ENCODE data around the gene MINDY4. TPM values are rescaled to one million over a fixed set of nuclear protein-coding genes. Genes with fewer than 3 reads are reported as not detected.
A peak's percentile ranks its signal among the peaks of the same experiment; 100 is the strongest.

The MINDY4 gene
- total and polyA plus RNA-seq, 4 experiments from 2014 or later, result 0.23 to 1.5 (median 1.1) TPM

DNA sequence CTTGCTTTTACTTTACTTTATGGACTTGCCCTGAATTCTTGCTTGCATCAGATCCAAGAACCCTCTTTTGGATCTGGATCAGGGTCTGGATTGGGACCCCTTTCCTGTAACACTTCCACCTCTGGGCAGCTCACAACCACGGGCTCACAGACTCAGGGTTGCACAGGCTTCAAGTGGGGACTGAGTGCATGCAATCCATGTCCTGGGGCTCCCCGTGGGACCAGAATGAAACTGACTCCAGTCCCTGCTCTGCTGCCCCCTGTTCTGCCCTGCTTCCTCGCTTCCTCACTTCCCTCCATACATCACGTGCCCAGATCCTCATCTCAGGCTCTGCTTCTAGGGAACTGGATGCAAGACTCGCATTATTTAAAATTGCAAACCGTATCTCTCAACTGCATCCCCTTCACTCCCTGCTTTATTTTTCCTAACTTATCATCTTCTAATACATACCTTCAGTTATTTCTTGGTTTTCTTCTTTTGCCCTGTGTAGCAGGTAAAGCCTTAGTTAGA lies 42.6 kb upstream of the MINDY4 start:
- peaks cover 40 to 67% (median 51%) of the 10 kb centered on the region in 4 donors for H3K4me1 Mint-ChIP-seq
- CTCF ChIA-PET (ENCODE audit: partially characterized antibody), result interaction anchor here (0.6 to 8.4 kb wide), 4 partner anchors 10 to 178 kb away, joined by 3 to 240 read pairs (median 16); no protein-coding TSS in a partner anchor
- Histone ChIP-seq H3K27ac (ENCODE audit: low read depth, low read length) (no peak overlapping the region), H3K4me1 (ENCODE audit: insufficient read depth, low read length) (peaks cover 60% of the 10 kb centered on the region), H3K9me3 (ENCODE audit: control insufficient read depth in 1 of 2, low read length in 2 of 2) (no peaks in the 10 kb centered on the region), H3K27me3 (ENCODE audit: insufficient read depth, low read length) (no peaks in the 10 kb centered on the region), H3K4me3 (ENCODE audit: low read length in 2 of 2) (no peak overlapping the region), H3K36me3 (ENCODE audit: insufficient read depth, low read length) (no peaks in the 10 kb centered on the region)
- H3K27me3 Mint-ChIP-seq, result no peaks in the 10 kb centered on the region
- peak overlapping the region in 7 of 8 donors; percentile 3 to 94 (median 43) for H3K4me3 Mint-ChIP-seq
- DNase-seq, result no peak
- POLR2A ChIA-PET (ENCODE audit: partially characterized antibody), result interaction anchor here (0.8 to 6.3 kb wide), 6 partner anchors 7 to 223 kb away, joined by 3 to 139 read pairs (median 4); no protein-coding TSS in a partner anchor
- peak overlapping the region in 5 of 7 donors; percentile 79 to 96 (median 89) for H3K27ac Mint-ChIP-seq
- peaks cover 0 to 2% (median 0%) of the 10 kb centered on the region in 8 donors for H3K9me3 Mint-ChIP-seq
- H3K36me3 Mint-ChIP-seq, result peaks cover 1 to 6% of the 10 kb centered on the region in 2 donors
- intact Hi-C loops (cut with micrococcal nuclease), result no loop called here

DNA sequence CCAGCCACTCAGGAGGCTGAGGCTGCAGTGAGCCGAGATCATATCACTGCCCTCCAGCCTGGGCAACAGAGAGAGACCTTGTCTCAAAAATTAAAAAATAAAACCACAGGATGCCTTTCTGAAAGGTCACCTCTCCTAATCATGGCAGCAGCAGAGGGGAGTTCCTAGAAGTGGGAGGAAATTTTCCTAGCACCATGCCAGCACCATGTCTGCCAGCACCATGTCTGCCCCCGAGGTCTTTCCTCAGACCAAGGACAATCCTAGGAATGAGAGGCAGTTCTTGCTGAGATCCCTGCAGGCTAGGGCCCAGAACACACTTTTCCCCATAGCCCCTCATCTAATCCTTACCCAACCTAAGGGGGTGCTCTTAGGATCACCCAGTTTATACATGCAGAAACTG lies 41.6 kb upstream of the MINDY4 start:
- no peak overlapping the region for H3K4me3 Mint-ChIP-seq
- ChIA-PET POLR2A (ENCODE audit: partially characterized antibody) (interaction anchor here (0.5 to 6.3 kb wide), 3 partner anchors 10 to 135 kb away, joined by 3 to 139 read pairs (median 3); partner anchors contain the start of gene GARS1), CTCF (ENCODE audit: partially characterized antibody) (interaction anchor here (8.4 kb wide), 1 partner anchor 9 kb away, joined by 240 read pairs; no protein-coding TSS in a partner anchor)
- no peaks in the 10 kb centered on the region for H3K36me3 ChIP-seq (ENCODE audit: insufficient read depth, low read length)
- H3K9me3 Mint-ChIP-seq, result peaks cover 0 to 2% (median 0%) of the 10 kb centered on the region in 8 donors
- no peak overlapping the region for H3K27ac Mint-ChIP-seq
- no peak for DNase-seq
- H3K27ac ChIP-seq (ENCODE audit: low read depth, low read length), result no peak overlapping the region
- no peak overlapping the region for H3K4me3 ChIP-seq (ENCODE audit: low read length in 2 of 2)
- H3K4me1 ChIP-seq (ENCODE audit: insufficient read depth, low read length), result peaks cover 60% of the 10 kb centered on the region
- H3K4me1 Mint-ChIP-seq, result peaks cover 40 to 65% (median 49%) of the 10 kb centered on the region in 4 donors
- H3K36me3 Mint-ChIP-seq, result peaks cover 1 to 4% of the 10 kb centered on the region in 2 donors
- intact Hi-C loops (cut with micrococcal nuclease), result no loop called here
- H3K9me3 ChIP-seq (ENCODE audit: control insufficient read depth in 1 of 2, low read length in 2 of 2), result no peaks in the 10 kb centered on the region
- no peaks in the 10 kb centered on the region for H3K27me3 Mint-ChIP-seq
- no peaks in the 10 kb centered on the region for H3K27me3 ChIP-seq (ENCODE audit: insufficient read depth, low read length)

DNA sequence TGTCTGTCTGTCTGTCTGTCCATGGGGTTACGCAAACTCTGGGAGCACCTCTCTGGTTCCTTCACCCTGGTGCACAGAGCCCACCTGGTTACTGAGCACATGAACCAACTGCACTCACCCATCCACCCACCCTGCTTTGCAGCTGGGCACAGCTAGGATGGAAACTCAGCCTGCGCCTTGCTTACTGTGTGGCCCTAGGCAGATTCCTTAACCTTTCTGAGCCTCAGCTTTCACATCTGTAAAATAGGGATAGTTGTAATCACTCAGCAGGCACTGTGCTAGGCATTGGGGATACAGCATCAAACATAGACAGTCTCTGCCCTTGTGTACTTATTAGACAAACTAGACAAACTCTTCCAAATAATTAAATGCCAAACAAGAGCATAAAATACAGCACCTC lies 41.1 kb upstream of the MINDY4 start:
- ChIA-PET POLR2A (ENCODE audit: partially characterized antibody) (interaction anchor here (1.1 to 6.3 kb wide), 2 partner anchors 10 to 136 kb away, joined by 3 to 139 read pairs; partner anchors contain the start of gene GARS1), CTCF (ENCODE audit: partially characterized antibody) (interaction anchor here (8.4 kb wide), 1 partner anchor 8 kb away, joined by 240 read pairs; no protein-coding TSS in a partner anchor)
- intact Hi-C loops (cut with micrococcal nuclease), result no loop called here

DNA sequence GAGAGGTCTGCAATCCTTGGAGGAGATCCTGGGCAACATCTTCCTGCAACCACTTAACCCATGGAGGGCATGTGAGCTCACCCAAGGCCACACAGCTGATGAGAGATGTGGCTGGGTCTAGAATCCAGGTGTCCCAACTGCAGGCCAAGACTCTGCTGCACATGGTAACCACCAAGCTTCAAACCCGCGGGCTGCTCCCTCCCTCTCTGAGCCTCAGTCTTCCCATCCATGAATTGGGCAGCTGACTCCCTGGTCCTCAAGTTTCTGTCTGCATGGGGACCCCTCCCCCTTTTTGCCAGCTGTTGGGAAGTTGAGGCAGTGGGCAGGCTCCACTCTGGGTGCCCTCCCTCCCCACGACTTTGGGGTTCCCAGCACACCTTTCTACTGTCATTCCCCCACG lies 40.2 kb upstream of the MINDY4 start:
- H3K27ac ChIP-seq (ENCODE audit: low read depth, low read length), result no peak overlapping the region
- POLR2A ChIA-PET (ENCODE audit: partially characterized antibody), result interaction anchor here (0.8 kb wide), 1 partner anchor 21 kb away, joined by 3 read pairs; no protein-coding TSS in a partner anchor
- Mint-ChIP-seq H3K27ac (peak overlapping the region in 3 of 7 donors; percentile 4 to 10 (median 7)), H3K27me3 (no peaks in the 10 kb centered on the region), H3K36me3 (peaks cover 0 to 1% of the 10 kb centered on the region in 2 donors), H3K9me3 (peaks cover 0 to 3% (median 0%) of the 10 kb centered on the region in 8 donors), H3K4me1 (peaks cover 36 to 56% (median 42%) of the 10 kb centered on the region in 4 donors), H3K4me3 (no peak overlapping the region)
- H3K4me1 ChIP-seq (ENCODE audit: insufficient read depth, low read length), result peaks cover 52% of the 10 kb centered on the region
- CTCF ChIA-PET (ENCODE audit: partially characterized antibody), result interaction anchor here (1.4 to 8.4 kb wide), 2 partner anchors 8 to 29 kb away, joined by 4 to 240 read pairs; no protein-coding TSS in a partner anchor
- DNase-seq, result no peak
- intact Hi-C loops (cut with micrococcal nuclease), result no loop called here
- no peaks in the 10 kb centered on the region for H3K9me3 ChIP-seq (ENCODE audit: control insufficient read depth in 1 of 2, low read length in 2 of 2)
- no peak overlapping the region for H3K4me3 ChIP-seq (ENCODE audit: low read length in 2 of 2)
- H3K36me3 ChIP-seq (ENCODE audit: insufficient read depth, low read length), result no peaks in the 10 kb centered on the region
- no peaks in the 10 kb centered on the region for H3K27me3 ChIP-seq (ENCODE audit: insufficient read depth, low read length)

More for the DNA sequence above, 41.1 kb upstream of the MINDY4 start:
- Histone ChIP-seq H3K4me3 (ENCODE audit: low read length in 2 of 2) (no peak overlapping the region), H3K36me3 (ENCODE audit: insufficient read depth, low read length) (no peaks in the 10 kb centered on the region), H3K9me3 (ENCODE audit: control insufficient read depth in 1 of 2, low read length in 2 of 2) (no peaks in the 10 kb centered on the region), H3K27ac (ENCODE audit: low read depth, low read length) (no peak overlapping the region), H3K27me3 (ENCODE audit: insufficient read depth, low read length) (no peaks in the 10 kb centered on the region), H3K4me1 (ENCODE audit: insufficient read depth, low read length) (peaks cover 60% of the 10 kb centered on the region)
- no peak for DNase-seq
- Mint-ChIP-seq H3K9me3 (peaks cover 0 to 2% (median 0%) of the 10 kb centered on the region in 8 donors), H3K36me3 (peaks cover 0 to 1% of the 10 kb centered on the region in 2 donors), H3K4me1 (peaks cover 40 to 62% (median 48%) of the 10 kb centered on the region in 4 donors), H3K27me3 (no peaks in the 10 kb centered on the region), H3K4me3 (peak overlapping the region in 1 of 8 donors; percentile 29), H3K27ac (peak overlapping the region in 1 of 7 donors; percentile 8)

DNA sequence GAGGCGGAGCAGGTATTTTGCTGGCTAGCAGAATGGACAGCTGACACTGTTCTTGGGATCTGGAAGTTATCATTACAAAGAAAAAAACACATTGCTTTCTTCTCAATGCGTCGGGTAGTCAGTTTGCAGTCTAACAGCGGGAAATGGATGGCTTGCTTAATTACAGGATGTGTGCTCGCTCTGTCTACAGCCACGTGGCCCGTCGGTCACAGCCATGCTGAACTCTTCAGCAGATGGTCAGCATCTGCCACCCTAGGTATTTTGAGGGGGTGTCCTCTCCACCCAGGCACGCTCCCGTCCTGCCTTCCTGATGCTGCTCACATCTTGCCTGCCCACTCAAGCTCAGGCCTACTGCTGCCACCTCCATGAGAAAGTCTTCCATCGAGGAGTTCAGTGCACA lies 39.6 kb upstream of the MINDY4 start:
- Histone ChIP-seq H3K4me3 (ENCODE audit: low read length in 2 of 2) (no peak overlapping the region), H3K27me3 (ENCODE audit: insufficient read depth, low read length) (no peaks in the 10 kb centered on the region), H3K27ac (ENCODE audit: low read depth, low read length) (no peak overlapping the region), H3K4me1 (ENCODE audit: insufficient read depth, low read length) (peaks cover 46% of the 10 kb centered on the region), H3K9me3 (ENCODE audit: control insufficient read depth in 1 of 2, low read length in 2 of 2) (no peaks in the 10 kb centered on the region), H3K36me3 (ENCODE audit: insufficient read depth, low read length) (no peaks in the 10 kb centered on the region)
- H3K27ac Mint-ChIP-seq, result peak overlapping the region in 3 of 7 donors; percentile 7 to 52 (median 52)
- ChIA-PET POLR2A (ENCODE audit: partially characterized antibody) (interaction anchor here (0.8 kb wide), 1 partner anchor 21 kb away, joined by 3 read pairs; no protein-coding TSS in a partner anchor), CTCF (ENCODE audit: partially characterized antibody) (interaction anchor here (0.9 to 8.4 kb wide), 4 partner anchors 7 to 49 kb away, joined by 3 to 240 read pairs (median 4); partner anchors contain the start of gene CRHR2)
- H3K36me3 Mint-ChIP-seq, result peaks cover 0 to 1% of the 10 kb centered on the region in 2 donors
- peak overlapping the region in 1 of 8 donors; percentile 54 for H3K4me3 Mint-ChIP-seq
- intact Hi-C loops (cut with micrococcal nuclease), result no loop called here
- H3K9me3 Mint-ChIP-seq, result peaks cover 0 to 3% (median 0%) of the 10 kb centered on the region in 8 donors
- peaks cover 34 to 50% (median 37%) of the 10 kb centered on the region in 4 donors for H3K4me1 Mint-ChIP-seq
- no peak for DNase-seq
- no peaks in the 10 kb centered on the region for H3K27me3 Mint-ChIP-seq

DNA sequence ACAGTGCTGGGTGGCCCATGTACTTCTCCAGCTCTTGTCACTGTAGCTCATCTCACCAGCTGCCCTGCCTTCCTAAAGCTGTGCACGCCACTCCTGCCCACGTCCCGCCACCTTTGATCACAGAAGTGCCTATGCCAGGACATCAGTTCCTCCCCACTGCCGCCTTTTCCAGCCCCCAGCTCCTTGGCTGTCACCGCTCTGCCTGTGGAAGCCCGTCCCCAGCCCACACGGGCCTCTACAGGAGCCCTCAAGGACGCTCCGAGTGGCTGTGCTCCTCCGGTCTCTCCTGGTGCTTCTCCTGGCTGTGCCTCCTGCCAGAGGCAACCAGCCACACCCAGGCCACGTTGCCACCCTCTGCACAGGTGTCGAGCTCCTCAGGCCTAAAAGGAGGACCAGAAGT lies 38.6 kb upstream of the MINDY4 start:
- CTCF ChIA-PET (ENCODE audit: partially characterized antibody), result no interaction called here

DNA sequence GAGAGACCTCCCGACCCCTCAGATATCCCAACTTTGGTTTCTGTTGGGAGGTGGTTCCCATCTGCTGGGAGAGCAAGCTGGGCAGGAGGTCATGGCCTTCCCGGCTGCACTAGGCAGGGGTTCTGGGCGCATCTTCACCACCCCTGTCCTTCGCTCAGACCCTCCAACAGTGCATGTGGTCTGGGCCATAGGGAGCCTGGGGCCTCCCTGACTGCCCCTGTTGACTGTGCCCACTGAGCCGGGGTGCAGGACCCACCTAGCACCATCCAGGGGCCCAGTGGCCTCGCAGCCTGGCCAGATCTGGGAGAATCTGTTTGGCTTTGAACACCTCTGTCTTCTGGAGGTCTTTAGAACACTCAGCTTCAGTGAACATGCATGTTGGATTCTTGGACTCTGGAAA lies 38.0 kb upstream of the MINDY4 start:
- CTCF ChIA-PET (ENCODE audit: partially characterized antibody), result interaction anchor here (10.0 kb wide), 1 partner anchor 30 kb away, joined by 341 read pairs; no protein-coding TSS in a partner anchor
- Mint-ChIP-seq H3K9me3 (peaks cover 0 to 3% (median 0%) of the 10 kb centered on the region in 8 donors), H3K27ac (peak overlapping the region in 1 of 7 donors; percentile 15), H3K27me3 (no peaks in the 10 kb centered on the region), H3K4me3 (no peak overlapping the region), H3K36me3 (no peaks in the 10 kb centered on the region), H3K4me1 (peaks cover 30 to 46% (median 33%) of the 10 kb centered on the region in 4 donors)
- no peaks in the 10 kb centered on the region for H3K36me3 ChIP-seq (ENCODE audit: insufficient read depth, low read length)
- no peaks in the 10 kb centered on the region for H3K27me3 ChIP-seq (ENCODE audit: insufficient read depth, low read length)
- POLR2A ChIA-PET (ENCODE audit: partially characterized antibody), result no interaction called here
- no peaks in the 10 kb centered on the region for H3K9me3 ChIP-seq (ENCODE audit: control insufficient read depth in 1 of 2, low read length in 2 of 2)
- intact Hi-C loops (cut with micrococcal nuclease), result no loop called here
- no peak overlapping the region for H3K27ac ChIP-seq (ENCODE audit: low read depth, low read length)
- DNase-seq, result no peak
- no peak overlapping the region for H3K4me3 ChIP-seq (ENCODE audit: low read length in 2 of 2)
- peaks cover 47% of the 10 kb centered on the region for H3K4me1 ChIP-seq (ENCODE audit: insufficient read depth, low read length)

More for the DNA sequence above, 38.6 kb upstream of the MINDY4 start:
- Mint-ChIP-seq H3K9me3 (peaks cover 0 to 3% (median 0%) of the 10 kb centered on the region in 8 donors), H3K4me1 (peaks cover 30 to 46% (median 33%) of the 10 kb centered on the region in 4 donors), H3K4me3 (no peak overlapping the region), H3K27ac (peak overlapping the region in 2 of 7 donors; percentile 9 to 46), H3K36me3 (no peaks in the 10 kb centered on the region), H3K27me3 (no peaks in the 10 kb centered on the region)
- H3K36me3 ChIP-seq (ENCODE audit: insufficient read depth, low read length), result no peaks in the 10 kb centered on the region
- no peaks in the 10 kb centered on the region for H3K9me3 ChIP-seq (ENCODE audit: control insufficient read depth in 1 of 2, low read length in 2 of 2)
- H3K27ac ChIP-seq (ENCODE audit: low read depth, low read length), result no peak overlapping the region
- POLR2A ChIA-PET (ENCODE audit: partially characterized antibody), result no interaction called here
- intact Hi-C loops (cut with micrococcal nuclease), result no loop called here
- no peak for DNase-seq
- H3K4me3 ChIP-seq (ENCODE audit: low read length in 2 of 2), result no peak overlapping the region
- H3K27me3 ChIP-seq (ENCODE audit: insufficient read depth, low read length), result no peaks in the 10 kb centered on the region
- H3K4me1 ChIP-seq (ENCODE audit: insufficient read depth, low read length), result peaks cover 47% of the 10 kb centered on the region
